K562 (cell line): ENCODE results near the gene JAG2.

ENCODE experiments used
- EP300 ChIP-seq: IDR thresholded peaks from 2 replicates; pipeline ENCODE4 v1.6.1; 2012; ENCODE audit warnings: low read length, improper control_type of control experiment
- PHB2 ChIP-seq: fragments of 450-650 bp; IDR thresholded peaks from 2 replicates; pipeline ENCODE4 v1.6.1; 2017; ENCODE audit warnings: low read depth
- POLR2AphosphoS5 ChIP-seq: IDR thresholded peaks from 2 replicates; pipeline ENCODE4 v1.6.1; 2011; ENCODE audit warnings: mild to moderate bottlenecking, low read depth, low read length, moderate library complexity; ENCODE audit not compliant: control insufficient read depth, insufficient read depth
- RBBP5 ChIP-seq: fragments of 200-600 bp; sonication (generic); IDR thresholded peaks from 2 replicates; pipeline ENCODE4 v1.6.1; 2012; ENCODE audit warnings: borderline replicate concordance, mild to moderate bottlenecking, low read length, control low read depth, inconsistent platforms; ENCODE audit not compliant: insufficient read depth, poor library complexity, severe bottlenecking
- SRSF1 ChIP-seq: fragments of 200-400 bp; formaldehyde crosslinking; IDR thresholded peaks from 2 replicates; pipeline ENCODE4 v1.6.1; 2017; ENCODE audit warnings: mild to moderate bottlenecking, low read depth, low read length, moderate library complexity
- ZFX ChIP-seq: sonication (generic); formaldehyde crosslinking; IDR thresholded peaks from 2 replicates; pipeline ENCODE4 v1.8.0; 2022; ENCODE audit warnings: mild to moderate bottlenecking, missing genetic modification reagents, moderate library complexity
- ZNF699 ChIP-seq: fragments of 250-450 bp; sonication (Bioruptor Pico); IDR thresholded peaks from 2 replicates; pipeline ENCODE4 v1.8.0; 2021; ENCODE audit warnings: mild to moderate bottlenecking, moderate library complexity; ENCODE audit not compliant: insufficient replicate concordance
- TF ChIP-seq, protein P1 (sequence below): fragments of 450-650 bp; IDR thresholded peaks from 2 replicates; pipeline ENCODE4 v1.6.1; 2016; ENCODE audit warnings: borderline replicate concordance
- TF ChIP-seq, protein P2 (sequence below), 3 experiments: IDR thresholded peaks in 2 of 3; conservative IDR thresholded peaks in 1 of 3; 2 replicates each; pipeline ENCODE4 v1.5.1; 2011 to 2012; ENCODE audit warnings: low read length in 3 of 3, mild to moderate bottlenecking in 3 of 3, control low read depth in 2 of 3, improper control_type of control experiment in 1 of 3, inconsistent platforms in 1 of 3, low read depth in 1 of 3, mixed read lengths in 1 of 3, moderate library complexity in 1 of 3; ENCODE audit not compliant: insufficient read depth in 2 of 3
- TF ChIP-seq, protein P3 (sequence below), 2 experiments: fragments of 450-650 bp; formaldehyde crosslinking in 1 of 2; IDR thresholded peaks; 2 replicates each; pipeline versions ENCODE4 v1.4.0 to v1.6.1; 2014 to 2020; ENCODE audit warnings: mild to moderate bottlenecking in 2 of 2, borderline replicate concordance in 1 of 2, low read depth in 1 of 2

GRCh38 chr14:105139212-105139825 is 29.3 kb downstream of the JAG2 start:
- TF ChIP-seq, protein P1, sequence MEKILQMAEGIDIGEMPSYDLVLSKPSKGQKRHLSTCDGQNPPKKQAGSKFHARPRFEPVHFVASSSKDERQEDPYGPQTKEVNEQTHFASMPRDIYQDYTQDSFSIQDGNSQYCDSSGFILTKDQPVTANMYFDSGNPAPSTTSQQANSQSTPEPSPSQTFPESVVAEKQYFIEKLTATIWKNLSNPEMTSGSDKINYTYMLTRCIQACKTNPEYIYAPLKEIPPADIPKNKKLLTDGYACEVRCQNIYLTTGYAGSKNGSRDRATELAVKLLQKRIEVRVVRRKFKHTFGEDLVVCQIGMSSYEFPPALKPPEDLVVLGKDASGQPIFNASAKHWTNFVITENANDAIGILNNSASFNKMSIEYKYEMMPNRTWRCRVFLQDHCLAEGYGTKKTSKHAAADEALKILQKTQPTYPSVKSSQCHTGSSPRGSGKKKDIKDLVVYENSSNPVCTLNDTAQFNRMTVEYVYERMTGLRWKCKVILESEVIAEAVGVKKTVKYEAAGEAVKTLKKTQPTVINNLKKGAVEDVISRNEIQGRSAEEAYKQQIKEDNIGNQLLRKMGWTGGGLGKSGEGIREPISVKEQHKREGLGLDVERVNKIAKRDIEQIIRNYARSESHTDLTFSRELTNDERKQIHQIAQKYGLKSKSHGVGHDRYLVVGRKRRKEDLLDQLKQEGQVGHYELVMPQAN = no peak
- no peak for TF ChIP-seq POLR2AphosphoS5
- TF ChIP-seq SRSF1 = no peak
- TF ChIP-seq ZFX = no peak
- no peak for TF ChIP-seq RBBP5
- TF ChIP-seq ZNF699 (CRISPR knock-in tag) = no peak
- no peak for TF ChIP-seq EP300
- TF ChIP-seq, protein P2, sequence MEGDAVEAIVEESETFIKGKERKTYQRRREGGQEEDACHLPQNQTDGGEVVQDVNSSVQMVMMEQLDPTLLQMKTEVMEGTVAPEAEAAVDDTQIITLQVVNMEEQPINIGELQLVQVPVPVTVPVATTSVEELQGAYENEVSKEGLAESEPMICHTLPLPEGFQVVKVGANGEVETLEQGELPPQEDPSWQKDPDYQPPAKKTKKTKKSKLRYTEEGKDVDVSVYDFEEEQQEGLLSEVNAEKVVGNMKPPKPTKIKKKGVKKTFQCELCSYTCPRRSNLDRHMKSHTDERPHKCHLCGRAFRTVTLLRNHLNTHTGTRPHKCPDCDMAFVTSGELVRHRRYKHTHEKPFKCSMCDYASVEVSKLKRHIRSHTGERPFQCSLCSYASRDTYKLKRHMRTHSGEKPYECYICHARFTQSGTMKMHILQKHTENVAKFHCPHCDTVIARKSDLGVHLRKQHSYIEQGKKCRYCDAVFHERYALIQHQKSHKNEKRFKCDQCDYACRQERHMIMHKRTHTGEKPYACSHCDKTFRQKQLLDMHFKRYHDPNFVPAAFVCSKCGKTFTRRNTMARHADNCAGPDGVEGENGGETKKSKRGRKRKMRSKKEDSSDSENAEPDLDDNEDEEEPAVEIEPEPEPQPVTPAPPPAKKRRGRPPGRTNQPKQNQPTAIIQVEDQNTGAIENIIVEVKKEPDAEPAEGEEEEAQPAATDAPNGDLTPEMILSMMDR (IDR thresholded peaks at IDR 0.05 in 2 of 3, conservative IDR thresholded peaks at IDR 0.05 in 1 of 3; ENCODE audit: insufficient read depth in 2 of 3, low read depth in 1 of 3, low read length in 3 of 3) = no peak
- TF ChIP-seq PHB2 = no peak
- TF ChIP-seq, protein P3, sequence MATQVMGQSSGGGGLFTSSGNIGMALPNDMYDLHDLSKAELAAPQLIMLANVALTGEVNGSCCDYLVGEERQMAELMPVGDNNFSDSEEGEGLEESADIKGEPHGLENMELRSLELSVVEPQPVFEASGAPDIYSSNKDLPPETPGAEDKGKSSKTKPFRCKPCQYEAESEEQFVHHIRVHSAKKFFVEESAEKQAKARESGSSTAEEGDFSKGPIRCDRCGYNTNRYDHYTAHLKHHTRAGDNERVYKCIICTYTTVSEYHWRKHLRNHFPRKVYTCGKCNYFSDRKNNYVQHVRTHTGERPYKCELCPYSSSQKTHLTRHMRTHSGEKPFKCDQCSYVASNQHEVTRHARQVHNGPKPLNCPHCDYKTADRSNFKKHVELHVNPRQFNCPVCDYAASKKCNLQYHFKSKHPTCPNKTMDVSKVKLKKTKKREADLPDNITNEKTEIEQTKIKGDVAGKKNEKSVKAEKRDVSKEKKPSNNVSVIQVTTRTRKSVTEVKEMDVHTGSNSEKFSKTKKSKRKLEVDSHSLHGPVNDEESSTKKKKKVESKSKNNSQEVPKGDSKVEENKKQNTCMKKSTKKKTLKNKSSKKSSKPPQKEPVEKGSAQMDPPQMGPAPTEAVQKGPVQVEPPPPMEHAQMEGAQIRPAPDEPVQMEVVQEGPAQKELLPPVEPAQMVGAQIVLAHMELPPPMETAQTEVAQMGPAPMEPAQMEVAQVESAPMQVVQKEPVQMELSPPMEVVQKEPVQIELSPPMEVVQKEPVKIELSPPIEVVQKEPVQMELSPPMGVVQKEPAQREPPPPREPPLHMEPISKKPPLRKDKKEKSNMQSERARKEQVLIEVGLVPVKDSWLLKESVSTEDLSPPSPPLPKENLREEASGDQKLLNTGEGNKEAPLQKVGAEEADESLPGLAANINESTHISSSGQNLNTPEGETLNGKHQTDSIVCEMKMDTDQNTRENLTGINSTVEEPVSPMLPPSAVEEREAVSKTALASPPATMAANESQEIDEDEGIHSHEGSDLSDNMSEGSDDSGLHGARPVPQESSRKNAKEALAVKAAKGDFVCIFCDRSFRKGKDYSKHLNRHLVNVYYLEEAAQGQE (IDR thresholded peaks at IDR 0.05; ENCODE audit: borderline replicate concordance) = no peak
- TF ChIP-seq, protein P3 (CRISPR knock-in tag; IDR thresholded peaks at IDR 0.05; ENCODE audit: low read depth) = no peak
